GM19395 (cell line): ENCODE results near the gene IL17RA.
"Not testable (repeated sequence)": the region's sequence is repeated elsewhere in the genome, so short reads cannot be mapped to it uniquely, and the experiment has no call there.

Source experiments
- ATAC-seq: cut with Tn5 transposase; IDR thresholded peaks from one replicate; pipeline ENCODE4 v1.9.1; 2021; ENCODE audit warnings: mild to moderate bottlenecking, moderate library complexity; ENCODE audit not compliant: unreplicated experiment

Gene IL17RA

DNA sequence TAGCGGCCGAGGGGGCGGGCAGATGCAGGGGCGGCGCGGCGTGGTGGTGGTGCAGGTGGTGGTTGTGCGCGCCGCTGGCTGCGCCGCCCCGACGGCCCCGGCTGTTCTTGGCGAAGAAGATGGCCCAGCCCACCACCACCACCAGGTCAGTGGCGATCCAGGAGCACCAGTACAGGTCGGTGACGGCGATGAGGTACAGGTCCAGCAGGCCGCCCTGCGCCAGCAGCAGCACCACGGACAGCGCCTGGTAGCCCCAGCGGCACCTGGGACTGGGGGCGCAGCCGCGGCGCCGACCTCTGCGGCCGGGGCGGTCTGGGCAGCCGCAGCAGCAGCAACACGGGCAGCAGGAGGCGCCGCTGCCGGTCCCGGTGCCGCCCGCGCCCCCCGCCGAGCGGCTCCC, 35.5 kb downstream of the IL17RA start:
- ATAC-seq, result no peak

- ATAC-seq, result no peak
Observed at GRCh38 chr22:17120711-17121232, 36.0 kb downstream of the IL17RA start.

DNA sequence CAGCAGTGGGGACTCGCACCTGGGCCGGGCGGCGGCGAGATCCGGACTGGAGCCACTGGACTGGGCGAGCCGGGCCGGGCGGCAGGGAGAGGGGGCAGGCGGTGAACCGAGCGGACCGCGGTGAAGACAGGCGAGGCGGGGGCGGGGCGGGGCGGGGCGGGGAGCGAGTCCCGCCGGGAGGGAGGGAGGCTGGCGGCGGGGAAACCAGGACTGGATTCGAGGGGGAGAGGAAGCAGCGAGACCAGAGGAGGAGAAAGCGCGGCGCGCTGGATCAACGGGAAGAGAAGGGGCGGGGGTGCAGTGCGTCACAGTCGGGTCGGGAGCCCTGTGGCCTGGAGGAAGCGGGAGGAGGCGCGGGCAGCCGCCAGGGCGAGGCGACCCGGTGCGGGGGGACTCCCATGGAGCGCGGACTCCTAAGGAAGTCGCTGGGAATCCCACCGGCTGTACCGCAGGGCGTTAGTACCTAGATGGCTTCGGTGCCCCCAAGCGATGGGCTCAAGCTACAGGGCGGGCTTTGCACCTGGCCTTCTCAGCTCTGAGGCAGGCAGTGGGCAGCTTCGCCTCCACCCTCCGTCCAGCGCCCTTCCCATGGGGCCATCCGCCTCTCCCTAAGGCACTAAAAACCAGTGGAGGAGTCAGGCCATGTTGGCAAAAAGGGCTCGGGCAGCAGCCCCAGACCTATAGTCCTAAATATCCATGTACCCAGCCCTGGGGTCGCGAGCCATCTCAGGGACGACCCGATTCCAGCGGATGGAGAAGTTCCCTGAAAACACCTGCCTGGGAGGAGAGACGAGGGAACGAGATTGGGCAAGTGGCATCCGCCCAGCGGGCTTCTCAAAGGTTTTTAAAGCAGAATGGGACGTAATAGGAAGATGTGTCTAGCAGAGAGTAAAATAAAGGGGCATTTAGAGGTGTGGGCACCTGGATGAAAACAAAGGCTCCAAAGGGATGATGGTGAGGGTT, 36.7 kb downstream of the IL17RA start, which contains the start of gene TMEM121B:
TMEM121B (minus strand) TSS at position 128 of the 963 bp plus-strand sequence. CDS start 233 bp downstream, outside the sequence.
- ATAC-seq, result no peak

GRCh38 chr22:17130199-17130598, 45.4 kb downstream of the IL17RA start:
- ATAC-seq, result no peak

- ATAC-seq, result no peak
Observed at GRCh38 chr22:17131686-17132085, 46.9 kb downstream of the IL17RA start.

DNA sequence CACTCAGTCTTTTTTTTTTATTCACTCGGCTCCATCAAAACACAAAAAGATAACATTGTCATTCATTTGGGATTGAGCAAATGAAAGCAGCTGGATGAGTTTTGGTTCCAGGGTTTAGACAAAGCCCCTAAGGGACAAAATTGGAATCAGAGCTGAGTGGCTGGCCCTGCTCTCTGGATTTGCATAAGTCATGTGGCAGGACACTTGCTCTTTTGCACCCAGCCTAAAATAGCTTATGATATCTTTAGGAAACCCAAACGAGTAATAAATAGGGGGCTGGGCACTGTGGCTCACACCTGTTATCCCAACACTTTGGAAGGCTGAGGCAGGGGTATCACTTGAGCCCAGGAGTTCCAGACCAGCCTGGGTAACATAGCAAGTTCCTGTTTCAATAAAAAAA, 47.3 kb downstream of the IL17RA start:
- ATAC-seq, result no peak

DNA sequence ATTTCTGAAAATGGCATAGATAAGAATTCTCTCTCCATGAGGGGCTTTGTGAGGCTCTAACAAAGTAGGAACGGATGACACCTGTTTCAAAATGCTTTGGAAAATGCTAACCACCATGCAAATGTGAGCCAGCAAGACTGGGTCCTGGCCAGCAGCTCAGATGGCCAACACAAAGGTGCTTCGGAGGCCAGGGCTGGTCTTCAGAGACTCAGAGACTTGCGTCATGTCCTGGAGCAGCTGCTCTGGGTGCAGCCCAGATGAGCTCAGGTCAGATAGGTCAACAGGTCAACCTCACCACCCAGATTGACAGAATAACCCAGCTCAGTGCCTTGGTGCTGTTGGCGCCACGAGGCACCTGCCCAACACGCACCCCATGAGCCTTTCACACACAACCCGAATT, 48.3 kb downstream of the IL17RA start:
- ATAC-seq, result no peak

DNA sequence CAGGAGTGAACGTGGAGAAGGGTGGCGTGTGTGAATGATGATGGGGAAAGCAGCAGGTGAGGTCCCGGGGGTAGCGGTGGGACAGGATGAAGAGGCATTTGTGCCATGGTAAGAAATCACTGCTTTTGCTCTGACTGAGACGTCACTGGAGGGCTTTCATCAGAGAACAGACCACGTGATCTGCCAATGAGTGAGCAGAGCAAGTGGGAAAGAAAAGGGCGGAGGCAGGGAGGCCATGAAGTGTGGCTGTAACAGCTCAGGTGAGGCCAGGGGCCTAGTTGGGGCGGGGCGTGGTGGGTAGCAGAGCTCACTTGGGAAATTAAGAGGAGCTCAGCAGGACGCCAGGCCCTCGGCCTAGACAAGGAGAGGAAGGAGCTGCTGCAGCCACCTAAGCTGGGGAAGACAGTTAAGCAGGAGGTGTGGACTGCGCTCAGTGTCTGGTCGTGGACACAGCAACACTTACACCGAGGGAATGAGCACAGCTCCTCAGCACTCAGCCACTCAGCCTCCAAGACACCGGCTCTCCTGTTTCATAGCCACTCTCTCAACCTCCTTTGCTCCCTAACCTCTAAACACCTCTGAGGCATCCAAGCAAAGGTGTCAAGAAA, 50.5 kb downstream of the IL17RA start:
- no peak for ATAC-seq

DNA sequence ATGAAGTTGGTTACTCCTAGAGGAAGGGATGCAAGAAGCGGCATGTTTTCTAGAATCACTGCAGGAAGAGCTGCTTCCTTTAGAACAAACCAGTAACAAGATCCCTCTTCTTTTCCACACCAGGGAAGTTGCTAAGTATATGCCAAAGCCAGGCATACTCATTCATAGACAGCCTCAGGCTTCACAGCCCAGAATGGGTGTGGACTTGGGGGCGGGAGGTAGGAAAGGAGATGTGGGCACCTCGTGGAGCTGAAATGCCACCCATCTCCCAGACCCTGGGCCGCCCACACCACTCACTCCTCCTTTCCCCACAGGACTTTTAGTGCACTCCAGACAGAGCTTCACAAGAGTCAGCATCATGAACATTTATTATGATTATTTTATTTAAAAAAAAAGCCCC, 52.4 kb downstream of the IL17RA start:
- no peak for ATAC-seq

DNA sequence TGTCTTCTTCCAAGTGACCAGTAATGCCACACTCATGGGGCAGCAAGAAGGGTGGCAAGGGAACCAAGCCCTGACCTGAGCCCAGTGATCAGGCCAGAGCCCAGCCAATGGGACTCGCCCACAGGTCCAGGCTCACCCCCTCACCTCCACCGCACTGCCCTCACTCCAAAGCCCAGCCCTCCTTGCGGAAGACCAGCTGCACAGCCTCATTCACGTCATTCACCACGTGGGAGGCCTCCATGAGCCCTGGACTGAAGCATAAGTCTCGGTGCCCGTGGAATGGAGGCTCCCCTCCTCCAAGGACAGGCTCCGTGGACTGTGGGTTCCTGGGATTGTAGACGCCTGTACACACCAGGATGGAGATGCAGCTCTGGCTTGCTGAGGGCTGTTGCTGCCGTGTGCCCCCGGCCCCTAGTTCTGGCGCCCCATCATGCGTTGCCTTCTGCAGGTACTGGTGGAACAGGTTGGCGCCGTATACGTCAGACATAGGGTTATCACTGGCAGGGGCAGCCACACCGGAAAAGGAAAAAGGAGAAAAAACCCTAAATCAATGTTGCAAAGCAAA, 53.1 kb downstream of the IL17RA start:
- ATAC-seq, result no peak

DNA sequence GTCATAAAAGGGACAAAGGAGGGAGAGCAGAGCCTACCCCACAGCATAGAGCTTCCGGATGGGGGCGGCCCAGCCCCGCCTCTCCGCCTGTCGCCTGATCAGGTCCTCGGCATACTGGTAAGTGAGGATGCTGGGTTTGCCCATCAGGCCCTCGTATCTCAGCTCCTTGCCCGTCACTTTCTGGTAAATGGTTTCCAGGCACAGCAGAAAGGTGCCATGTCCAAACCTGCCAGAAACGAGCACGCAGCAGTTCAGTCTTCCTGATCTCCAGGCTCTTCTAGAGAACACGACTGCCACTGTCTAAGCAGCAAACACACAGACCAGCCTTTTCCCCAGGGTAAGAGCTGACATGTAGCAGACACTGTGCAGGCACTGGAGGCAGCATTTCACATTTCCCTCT, 53.7 kb downstream of the IL17RA start:
- ATAC-seq, result no peak

- ATAC-seq, result no peak
Observed at GRCh38 chr22:17140022-17140421, 55.2 kb downstream of the IL17RA start.

- no peak for ATAC-seq
Observed at GRCh38 chr22:17140826-17141766, 56.3 kb downstream of the IL17RA start.

DNA sequence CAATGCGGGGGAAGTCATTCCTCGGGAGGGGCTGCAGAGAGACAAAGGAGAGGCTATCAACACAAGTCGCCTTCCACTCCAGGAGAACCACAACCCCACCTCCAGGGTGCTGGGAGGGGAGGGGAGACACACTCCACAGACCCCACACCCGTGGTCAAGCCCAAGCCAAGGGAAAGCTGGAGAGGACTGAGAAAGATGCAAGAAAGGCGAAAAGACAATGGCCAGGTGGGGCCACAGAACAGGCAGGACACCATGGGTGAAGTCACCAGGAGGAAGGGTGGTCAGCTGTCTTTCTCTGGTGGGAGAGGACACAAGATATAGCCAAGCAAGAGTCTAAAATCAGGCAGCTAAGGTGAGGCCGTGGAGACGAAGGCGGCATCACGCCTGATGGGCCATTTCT, 58.3 kb downstream of the IL17RA start:
- no peak for ATAC-seq

- no peak for ATAC-seq
Observed at GRCh38 chr22:17143826-17144225, 59.0 kb downstream of the IL17RA start.

- ATAC-seq, result no peak
Observed at GRCh38 chr22:17145021-17145680, 60.4 kb downstream of the IL17RA start.

DNA sequence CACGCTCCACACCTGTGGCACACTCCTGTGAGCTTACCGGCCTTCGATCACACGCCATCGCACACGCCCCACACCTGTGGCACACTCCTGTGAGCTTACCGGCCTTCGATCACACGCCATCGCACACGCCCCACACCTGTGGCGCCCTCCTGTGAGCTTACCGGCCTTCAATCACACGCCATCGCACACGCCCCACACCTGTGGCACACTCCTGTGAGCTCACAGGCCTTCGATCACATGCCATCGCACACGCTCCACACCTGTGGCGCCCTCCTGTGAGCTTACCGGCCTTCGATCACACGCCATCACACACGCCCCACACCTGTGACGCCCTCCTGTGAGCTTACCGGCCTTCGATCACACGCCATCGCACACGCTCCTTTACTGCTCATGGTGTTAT, 62.7 kb downstream of the IL17RA start:
- ATAC-seq, result not testable (repeated sequence)

DNA sequence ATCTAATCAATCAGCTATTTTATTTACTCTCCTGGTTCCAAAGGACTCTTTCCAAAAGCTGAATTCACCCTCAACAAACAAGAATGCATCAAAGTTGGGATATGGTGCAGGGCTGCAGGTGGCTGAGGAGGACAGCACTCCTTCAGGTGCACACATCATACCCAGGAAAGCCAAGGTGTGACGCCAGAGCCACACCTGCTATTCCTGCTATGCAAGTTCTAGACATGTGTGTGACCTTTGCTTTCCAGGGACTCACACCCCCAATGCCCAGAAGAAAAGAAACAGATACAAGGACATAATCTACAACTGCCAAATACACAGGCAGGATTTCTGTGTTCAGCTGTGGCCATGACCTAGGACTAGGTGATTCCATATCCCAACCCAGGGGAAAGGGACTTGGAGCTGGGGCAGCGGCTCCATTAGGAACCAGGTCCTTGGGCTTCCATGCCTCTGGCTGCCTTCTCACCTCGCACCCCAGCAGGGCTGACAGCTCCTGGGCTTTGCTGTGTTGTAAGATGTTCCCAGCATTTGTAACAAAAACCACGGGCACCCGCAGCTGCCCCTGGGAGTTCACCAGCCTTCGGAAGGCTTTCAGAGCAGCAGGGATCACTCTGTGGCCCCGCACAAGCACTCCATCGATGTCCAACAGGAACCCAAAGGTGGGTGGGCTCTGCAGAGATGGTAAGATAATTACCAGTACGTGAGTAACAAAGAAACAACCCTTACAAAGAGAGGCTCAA, 64.4 kb downstream of the IL17RA start:
- no peak for ATAC-seq

- no peak for ATAC-seq
Observed at GRCh38 chr22:17152340-17152739, 67.5 kb downstream of the IL17RA start.
